A673 (cell line): ENCODE measurements around the gene PDE11A.

Experiments
- EZH2 ChIP-seq: fragments of 200-600 bp; sonication (generic); IDR thresholded peaks from 2 replicates; pipeline ENCODE4 v1.6.1; 2017; ENCODE audit warnings: borderline replicate concordance, low read depth, mild to moderate bottlenecking, mixed read lengths, antibody characterized with exemption, low read length; ENCODE audit not compliant: poor library complexity, severe bottlenecking
- TF ChIP-seq, protein P1 (sequence below): fragments of 300-800, 200-600 bp; sonication (generic); conservative IDR thresholded peaks from 2 replicates; pipeline ENCODE4 v1.5.1; 2017; ENCODE audit warnings: low read depth, mild to moderate bottlenecking, antibody characterized with exemption, low read length, moderate library complexity, mixed read lengths

DNA sequence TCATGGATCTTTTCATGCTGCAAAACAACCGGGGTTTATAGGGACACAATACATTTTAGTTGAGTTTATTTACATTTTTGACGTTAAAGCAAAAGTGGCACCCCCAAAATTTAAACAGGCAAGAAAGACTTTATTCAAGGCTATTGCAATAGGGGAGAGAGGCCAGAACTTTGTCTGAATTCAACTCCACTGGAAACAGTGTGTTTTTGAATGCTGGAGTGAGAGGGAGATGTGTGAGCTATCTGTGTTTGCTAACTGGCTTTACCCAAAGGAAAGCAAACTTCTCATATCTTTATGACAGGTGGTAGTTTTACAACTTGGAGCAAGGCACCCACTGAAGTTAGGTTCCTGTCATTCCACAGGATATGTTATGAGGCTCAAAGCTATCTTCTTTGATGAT, 472.6 kb downstream of the PDE11A start:
- TF ChIP-seq, protein P1, sequence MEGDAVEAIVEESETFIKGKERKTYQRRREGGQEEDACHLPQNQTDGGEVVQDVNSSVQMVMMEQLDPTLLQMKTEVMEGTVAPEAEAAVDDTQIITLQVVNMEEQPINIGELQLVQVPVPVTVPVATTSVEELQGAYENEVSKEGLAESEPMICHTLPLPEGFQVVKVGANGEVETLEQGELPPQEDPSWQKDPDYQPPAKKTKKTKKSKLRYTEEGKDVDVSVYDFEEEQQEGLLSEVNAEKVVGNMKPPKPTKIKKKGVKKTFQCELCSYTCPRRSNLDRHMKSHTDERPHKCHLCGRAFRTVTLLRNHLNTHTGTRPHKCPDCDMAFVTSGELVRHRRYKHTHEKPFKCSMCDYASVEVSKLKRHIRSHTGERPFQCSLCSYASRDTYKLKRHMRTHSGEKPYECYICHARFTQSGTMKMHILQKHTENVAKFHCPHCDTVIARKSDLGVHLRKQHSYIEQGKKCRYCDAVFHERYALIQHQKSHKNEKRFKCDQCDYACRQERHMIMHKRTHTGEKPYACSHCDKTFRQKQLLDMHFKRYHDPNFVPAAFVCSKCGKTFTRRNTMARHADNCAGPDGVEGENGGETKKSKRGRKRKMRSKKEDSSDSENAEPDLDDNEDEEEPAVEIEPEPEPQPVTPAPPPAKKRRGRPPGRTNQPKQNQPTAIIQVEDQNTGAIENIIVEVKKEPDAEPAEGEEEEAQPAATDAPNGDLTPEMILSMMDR, result no peak
- TF ChIP-seq EZH2, result no peak
